GM21360 (cell line): ENCODE measurements around the gene ATP4B.

Source experiments
- ATAC-seq: cut with Tn5 transposase; IDR thresholded peaks from one replicate; pipeline ENCODE4 v1.9.1; 2021; ENCODE audit warnings: mild to moderate bottlenecking, moderate library complexity; ENCODE audit not compliant: unreplicated experiment

The ATP4B gene

DNA sequence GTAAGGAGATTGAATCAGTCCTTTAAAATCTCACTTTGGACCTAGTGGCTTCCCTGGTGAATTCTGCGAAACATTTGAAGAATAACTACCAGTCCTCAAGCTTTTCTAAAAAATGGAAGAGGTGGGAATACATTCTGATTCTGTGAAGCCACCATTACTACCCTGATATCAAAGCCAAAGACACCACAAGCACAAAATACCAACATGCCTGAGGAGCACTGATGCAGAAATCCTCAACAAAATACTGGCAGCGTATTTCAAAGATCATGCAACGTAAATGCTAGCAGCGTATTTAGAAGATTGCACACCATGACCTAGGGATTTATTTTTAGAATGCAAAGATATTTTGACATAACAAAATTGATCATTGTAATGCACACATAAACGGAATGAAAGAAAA lies 14.4 kb downstream of the ATP4B start:
- ATAC-seq, result no peak

- no peak for ATAC-seq
These were observed 15.4 kb downstream of the ATP4B start for GRCh38 chr13:113642563-113642962.

- ATAC-seq, result no peak
These were observed 16.6 kb downstream of the ATP4B start for GRCh38 chr13:113641426-113641825.

GRCh38 chr13:113639616-113640262 lies 18.3 kb downstream of the ATP4B start:
- no peak for ATAC-seq

- no peak for ATAC-seq
These were observed 19.2 kb downstream of the ATP4B start for GRCh38 chr13:113638806-113639205.

DNA sequence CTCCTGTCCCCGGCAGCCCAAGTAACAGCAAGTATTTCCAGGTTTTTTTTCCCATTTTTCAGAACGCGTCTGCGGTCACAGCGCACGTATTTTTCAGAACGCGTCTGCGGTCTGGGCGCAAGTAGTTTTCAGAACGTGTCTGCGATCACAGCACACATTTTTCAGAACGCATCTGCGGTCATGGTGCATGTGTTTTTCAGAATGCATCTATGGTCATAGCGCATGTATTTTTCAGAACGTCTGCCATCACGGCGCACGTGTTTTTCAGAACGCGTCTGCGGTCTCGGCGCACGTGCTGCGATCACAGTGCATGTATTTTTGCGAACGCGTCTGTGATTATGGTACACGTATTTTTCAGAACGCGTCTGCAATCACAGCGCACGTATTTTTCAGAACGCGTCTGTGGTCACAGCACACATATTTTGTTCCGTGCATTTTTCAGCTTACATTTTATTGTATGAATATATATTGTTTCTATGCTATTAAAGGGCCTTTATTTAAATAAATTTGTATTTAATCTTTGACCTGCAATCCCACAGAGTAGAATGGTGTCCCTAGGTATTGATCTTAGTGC lies 19.7 kb downstream of the ATP4B start:
- ATAC-seq, result no peak

GRCh38 chr13:113637262-113638160 lies 20.5 kb downstream of the ATP4B start:
- ATAC-seq, result no peak

- no peak for ATAC-seq
These were observed 21.6 kb downstream of the ATP4B start for GRCh38 chr13:113636266-113636963.

GRCh38 chr13:113635709-113636108 lies 22.3 kb downstream of the ATP4B start:
- ATAC-seq, result no peak

- ATAC-seq, result no peak
These were observed 23.0 kb downstream of the ATP4B start for GRCh38 chr13:113635048-113635420.

GRCh38 chr13:113634279-113635047 lies 23.5 kb downstream of the ATP4B start:
- no peak for ATAC-seq

DNA sequence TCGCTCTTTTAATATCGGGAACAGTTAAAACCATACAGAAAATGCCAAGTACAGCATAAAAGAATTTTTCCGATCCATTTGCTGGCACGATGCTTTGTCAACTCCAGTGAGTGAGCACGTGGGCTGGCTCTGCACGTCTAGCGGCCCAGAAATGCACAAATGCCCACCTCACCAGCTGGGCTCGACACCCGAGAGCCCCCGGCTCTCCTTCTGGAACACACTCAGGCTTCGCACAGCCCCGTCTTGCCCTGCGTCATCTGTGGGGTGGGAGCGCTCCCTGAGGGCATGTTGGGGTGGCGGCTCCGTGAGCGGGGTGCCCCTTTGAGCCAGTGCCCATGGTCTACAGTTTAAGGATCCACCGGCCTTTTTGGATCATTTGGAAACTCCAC lies 24.5 kb downstream of the ATP4B start:
- no peak for ATAC-seq

- no peak for ATAC-seq
These were observed 25.1 kb downstream of the ATP4B start for GRCh38 chr13:113632706-113633484.

DNA sequence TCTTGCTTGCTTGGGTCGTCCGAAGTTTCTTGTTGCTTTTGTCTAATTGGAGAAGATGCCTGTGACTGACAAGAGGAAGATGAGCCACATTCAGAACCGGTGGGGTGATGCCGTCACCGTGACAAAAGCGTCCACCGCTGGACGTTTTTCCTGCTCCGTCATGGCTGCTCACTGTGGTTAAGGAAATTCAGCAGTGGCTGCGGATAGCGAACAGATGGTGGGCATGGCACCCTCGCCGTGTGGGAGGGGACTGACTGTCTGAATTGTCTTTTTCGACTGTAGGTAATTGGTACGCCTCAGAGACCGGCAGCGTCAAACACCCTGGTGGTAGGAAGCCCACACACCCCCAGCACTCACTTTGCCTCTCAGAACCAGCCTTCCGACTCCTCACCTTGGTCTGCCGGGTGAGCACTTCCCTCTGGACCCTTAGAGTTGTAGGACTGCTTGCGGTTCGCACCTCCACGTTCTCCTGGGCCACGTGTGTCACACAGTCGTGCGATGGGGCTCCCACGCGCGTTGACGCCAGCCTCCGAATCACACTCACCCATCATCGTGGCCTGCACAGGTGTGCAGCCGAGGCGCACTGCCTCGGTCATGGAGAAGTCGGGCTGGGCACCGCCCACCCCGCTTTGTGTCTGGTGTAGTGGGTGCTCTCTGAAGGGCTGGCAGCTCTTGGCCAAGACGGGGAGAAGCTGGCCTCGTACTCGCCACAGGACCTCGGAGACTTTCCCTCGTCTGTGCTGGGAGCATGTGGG lies 26.5 kb downstream of the ATP4B start:
- ATAC-seq, result no peak

GRCh38 chr13:113630804-113631203 lies 27.2 kb downstream of the ATP4B start:
- no peak for ATAC-seq

- no peak for ATAC-seq
These were observed 27.7 kb downstream of the ATP4B start for GRCh38 chr13:113630296-113630695.

- no peak for ATAC-seq
These were observed 28.1 kb downstream of the ATP4B start for GRCh38 chr13:113629866-113630265.

DNA sequence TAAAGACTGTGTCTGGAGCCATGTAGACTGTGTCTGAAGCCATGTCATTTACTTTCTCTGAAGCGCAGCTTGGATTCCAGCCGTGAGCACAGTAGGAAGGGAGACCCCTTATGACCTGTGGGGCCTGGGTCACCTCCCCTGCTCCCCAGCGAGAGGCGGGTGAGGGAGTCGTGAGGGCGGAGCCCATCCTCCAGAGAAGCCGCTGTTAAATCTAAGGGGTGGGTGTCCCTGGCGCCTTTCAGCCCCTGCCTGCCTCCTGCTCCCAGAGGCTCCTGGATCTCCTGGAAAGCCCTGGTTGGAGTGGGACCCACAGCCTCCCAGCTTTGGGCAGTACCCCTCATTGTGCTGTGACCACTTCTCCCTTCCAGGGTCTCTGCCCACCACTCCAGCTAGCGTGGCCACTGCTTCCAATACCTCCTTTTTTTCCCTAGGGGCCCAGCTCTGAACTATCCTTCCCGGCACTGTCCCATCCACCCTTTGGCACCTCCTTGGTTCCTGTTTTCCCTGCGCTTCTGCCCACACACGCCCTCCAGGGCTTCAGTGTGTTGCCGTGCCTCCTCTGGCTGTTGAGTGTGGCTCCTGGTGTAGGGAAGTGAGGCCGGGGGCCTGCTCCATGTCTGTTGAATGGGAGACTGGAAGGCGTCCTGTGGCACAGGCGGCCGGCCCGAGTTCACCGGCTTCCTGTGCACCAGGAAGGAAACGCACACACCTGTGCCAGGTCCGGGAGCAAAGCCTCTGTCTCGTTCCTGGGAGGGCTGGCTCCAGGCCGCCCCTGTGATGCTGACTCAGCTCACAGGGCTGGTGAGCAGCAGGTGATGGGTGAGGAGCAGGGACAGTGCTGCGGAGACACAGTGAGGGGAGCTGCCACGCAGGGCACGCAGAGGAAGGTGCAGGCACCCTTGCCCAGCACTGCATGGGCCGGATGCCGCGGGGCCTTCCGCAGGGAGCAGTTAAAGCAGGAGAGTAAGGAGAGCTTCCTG lies 29.4 kb downstream of the ATP4B start:
- no peak for ATAC-seq
